ENCODE measurements around the gene HLA-DOA.

HLA-DOA gene

DNA sequence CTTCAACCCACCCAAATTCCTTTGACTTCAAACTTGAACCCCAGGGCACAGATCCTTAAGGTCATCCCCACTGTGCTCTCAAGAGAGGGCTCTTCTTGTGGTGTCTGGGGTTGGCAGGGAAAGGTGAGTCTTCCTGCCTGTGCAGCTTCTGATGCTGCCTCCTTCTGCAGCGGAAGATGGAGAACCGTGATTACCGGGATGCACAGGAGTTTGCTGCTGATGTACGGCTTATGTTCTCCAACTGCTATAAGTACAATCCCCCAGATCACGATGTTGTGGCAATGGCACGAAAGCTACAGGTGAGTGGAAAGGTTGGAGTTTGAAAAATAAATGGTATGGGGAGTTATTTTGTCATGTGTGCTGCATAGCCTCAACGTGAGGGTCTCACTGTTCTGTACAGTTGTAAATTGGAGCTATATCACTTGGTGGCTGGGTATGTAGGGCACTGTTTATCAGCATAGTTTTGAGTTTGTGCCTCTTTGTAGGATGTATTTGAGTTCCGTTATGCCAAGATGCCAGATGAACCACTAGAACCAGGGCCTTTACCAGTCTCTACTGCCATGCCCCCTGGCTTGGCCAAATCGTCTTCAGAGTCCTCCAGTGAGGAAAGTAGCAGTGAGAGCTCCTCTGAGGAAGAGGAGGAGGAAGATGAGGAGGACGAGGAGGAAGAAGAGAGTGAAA is 32.0 kb downstream of the HLA-DOA start:
- DNase-seq = no peak

DNA sequence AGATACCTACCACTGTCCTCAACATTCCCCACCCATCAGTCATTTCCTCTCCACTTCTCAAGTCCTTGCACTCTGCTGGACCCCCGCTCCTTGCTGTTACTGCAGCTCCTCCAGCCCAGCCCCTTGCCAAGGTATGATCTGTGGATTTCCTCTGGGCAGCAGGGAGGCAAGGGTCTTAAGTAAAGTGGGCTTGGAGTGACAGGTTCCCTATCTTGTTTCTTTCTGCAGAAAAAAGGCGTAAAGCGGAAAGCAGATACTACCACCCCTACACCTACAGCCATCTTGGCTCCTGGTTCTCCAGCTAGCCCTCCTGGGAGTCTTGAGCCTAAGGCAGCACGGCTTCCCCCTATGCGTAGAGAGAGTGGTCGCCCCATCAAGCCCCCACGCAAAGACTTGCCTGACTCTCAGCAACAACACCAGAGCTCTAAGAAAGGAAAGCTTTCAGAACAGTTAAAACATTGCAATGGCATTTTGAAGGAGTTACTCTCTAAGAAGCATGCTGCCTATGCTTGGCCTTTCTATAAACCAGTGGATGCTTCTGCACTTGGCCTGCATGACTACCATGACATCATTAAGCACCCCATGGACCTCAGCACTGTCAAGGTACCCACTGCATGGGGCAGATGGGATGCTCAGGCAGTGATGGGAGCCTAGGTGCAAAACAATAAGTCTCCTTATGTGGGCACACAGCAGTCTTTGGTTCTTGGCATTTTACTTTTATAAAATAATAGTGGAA is 32.9 kb downstream of the HLA-DOA start:
- no peak for DNase-seq

DNA sequence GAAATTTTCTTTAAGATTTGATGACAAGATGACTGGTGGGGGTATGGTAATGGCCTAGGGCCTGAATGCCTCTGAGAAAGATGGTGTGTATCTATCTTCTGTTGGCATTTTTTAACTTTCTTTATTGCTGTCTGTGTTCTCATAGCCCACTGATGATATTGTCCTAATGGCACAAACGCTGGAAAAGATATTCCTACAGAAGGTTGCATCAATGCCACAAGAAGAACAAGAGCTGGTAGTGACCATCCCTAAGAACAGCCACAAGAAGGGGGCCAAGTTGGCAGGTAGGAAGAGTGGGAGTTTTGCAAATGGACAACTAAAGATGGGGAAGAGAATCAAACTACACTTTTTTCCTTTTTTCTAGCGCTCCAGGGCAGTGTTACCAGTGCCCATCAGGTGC is 33.5 kb downstream of the HLA-DOA start:
- no peak for DNase-seq

DNA sequence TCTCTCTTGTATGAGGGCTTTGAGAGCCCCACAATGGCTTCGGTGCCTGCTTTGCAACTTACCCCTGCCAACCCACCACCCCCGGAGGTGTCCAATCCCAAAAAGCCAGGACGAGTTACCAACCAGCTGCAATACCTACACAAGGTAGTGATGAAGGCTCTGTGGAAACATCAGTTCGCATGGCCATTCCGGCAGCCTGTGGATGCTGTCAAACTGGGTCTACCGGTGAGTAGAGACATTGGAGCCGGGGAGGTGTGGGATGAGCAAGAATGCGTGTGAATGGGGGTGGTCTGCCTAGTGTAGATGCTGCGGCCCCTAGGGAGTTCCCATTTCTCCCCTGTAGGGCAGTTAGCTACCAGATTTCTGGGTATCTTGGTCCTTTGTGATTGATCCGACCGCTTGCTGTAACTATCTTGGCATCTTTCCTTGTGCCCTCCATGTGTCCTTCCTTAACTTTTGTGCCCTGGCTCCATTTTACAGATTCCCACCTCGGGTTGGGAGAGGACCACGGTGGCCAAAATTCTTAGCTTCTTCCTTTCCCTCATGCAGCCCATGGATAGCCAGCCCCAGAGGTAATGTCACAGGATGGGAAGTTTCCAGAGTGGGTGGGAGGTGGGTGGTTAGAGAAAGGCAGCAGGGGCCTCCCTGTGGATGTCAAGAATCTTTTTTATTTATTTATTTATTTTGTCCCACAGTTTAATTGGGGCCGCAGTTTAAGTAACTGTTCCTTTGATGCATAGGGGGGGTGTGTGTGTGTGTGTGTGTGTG is 34.7 kb downstream of the HLA-DOA start:
- DNase-seq = no peak

DNA sequence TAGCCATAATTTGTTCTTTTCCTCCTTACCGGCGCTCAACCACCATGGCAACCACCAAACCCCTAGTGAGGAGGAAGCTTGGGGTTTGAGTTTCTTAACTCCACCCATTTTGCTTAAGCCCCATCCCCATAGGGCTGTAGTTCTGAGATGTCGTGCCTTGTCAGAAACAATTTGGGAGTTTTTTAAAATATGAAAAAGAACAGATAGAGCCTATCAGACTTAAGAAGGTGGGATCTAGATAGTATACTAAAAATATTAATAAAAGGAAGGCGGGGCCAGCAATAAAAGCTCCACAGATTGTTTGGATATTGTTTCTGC is 35.4 kb downstream of the HLA-DOA start:
- no peak for DNase-seq

DNA sequence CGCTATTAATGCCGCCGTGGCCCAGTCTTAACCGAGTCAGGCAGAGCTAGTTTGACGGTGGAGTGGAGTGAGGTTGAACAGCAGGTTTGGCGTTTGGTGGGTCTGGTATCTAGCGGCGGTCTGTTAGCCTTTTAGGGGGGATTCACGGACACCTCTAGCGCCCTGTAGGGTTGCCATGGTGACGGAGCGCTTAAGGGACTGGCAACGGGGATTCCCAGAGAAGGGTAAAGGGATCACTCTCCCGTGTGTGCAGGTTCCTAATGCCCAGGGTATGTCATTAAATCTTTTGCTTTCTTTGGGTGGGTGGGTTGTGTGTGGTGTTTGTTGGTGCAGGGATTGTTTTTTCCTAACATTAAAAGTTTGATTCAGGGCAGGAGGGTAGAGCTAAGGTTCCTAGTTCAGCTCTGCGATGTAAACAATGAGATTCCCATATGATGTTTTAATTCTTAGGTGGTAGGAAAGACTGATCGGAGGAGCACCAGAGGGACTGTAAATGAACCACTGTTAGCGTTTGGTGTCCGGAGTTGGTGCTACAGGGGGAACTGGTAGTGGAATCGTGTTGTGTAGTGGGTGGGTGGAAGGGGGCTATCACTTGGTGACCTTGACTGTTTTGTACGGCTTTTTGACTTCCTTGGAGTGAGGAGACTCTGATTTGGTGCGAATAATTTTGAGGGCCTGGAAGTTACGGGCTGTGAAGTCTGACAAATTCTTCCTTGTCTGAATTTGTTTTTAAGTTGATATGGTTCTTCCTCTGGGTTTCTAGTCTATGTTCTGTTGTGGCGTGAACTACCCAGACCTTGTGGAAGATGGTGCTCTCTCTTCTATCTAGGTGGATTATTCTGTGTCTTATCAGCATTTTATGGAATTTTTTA is 36.0 kb downstream of the HLA-DOA start:
- peak; percentile 57 for DNase-seq

DNA sequence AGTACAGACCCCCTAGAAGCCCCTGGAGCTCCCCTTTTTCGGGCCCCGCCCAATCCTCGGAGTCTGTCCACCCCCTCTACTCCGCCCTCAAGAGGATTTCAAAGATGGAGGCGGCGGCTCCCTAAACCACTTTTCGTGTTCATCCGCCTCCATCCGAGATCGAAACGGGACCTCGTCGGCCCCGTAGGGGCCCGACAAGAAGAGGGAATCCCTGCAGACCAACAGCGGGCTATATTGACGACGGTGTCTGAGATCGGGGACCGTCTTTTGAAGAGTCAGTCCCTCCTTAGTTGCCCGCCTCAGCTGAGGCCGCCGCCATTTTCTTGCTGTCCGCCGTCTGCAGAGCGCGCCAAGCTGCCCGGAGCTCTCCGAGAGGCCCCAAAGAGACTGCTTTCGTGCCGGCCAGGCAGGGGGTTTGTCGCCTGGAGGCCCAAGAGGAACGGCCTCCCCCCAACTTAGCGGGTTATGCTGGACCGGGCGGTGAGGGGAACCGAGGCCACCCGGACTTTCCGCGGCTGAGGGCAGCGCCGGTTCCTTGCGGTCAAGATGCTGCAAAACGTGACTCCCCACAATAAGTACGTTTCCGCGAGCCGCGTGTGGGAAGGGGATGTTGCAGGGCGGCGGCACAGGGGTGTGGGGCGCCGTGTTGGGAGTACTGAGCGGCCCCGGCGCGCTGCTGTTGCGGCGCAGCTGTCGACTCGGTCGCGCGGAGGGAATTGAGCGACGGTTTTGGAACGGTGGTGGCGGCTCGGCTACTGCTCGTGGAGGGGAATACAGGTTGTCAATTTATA is 36.8 kb downstream of the HLA-DOA start:
- peak; percentile 80 for DNase-seq

DNA sequence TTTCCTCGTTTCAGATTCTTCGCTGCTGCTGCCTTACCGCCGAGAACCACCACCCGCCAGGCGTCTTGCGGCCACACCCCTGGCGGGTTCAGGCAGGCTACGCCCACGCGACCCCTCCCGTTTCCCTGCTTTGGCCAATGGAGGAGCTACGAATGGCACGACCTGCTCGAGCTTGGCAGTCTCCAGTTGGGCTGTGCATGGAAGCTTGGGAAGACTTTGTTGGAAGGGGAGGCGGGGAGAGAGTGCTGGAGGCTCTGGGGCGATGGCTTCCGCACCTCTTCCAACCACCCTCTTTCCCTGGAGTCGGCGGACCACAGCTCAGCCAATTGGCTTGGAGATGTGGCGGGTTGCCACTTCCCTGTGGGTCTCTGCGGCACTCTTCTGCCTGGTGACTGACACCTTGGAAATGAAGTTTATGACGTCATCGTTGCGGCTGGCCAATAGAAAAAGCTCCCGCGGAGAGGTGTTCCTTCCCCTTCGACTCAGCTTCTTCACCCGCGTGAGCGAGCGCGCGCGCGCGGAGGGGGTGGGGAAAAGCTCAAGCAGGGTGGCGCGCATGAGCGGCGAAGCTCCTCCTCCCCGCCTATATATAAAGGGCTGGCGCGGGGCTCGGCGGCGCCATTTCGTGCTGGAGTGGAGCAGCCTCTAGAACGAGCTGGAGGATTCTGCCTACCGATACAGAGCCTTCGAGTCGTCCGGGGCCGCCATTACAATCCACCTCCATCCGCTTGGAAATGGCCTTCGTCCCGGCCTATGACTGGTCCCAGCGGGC is 37.6 kb downstream of the HLA-DOA start:
- peak; percentile 99 for DNase-seq

DNA sequence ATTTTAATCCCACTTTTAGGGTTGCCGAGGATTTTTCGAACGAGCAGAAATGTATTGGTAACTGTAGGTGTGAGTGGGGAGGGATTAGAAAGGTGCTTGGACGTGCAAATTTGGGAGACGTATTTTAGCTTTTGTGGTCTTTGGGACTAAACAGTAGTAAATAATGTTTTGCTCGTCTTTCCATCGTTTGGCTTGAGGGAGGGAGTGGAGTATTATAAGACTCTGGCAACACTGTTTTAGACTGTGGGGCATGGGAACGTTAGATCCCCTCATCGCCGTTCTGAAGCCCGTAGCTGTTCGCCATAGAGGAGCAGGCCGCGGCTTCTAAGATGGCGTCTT is 38.2 kb downstream of the HLA-DOA start:
- no peak for DNase-seq

DNA sequence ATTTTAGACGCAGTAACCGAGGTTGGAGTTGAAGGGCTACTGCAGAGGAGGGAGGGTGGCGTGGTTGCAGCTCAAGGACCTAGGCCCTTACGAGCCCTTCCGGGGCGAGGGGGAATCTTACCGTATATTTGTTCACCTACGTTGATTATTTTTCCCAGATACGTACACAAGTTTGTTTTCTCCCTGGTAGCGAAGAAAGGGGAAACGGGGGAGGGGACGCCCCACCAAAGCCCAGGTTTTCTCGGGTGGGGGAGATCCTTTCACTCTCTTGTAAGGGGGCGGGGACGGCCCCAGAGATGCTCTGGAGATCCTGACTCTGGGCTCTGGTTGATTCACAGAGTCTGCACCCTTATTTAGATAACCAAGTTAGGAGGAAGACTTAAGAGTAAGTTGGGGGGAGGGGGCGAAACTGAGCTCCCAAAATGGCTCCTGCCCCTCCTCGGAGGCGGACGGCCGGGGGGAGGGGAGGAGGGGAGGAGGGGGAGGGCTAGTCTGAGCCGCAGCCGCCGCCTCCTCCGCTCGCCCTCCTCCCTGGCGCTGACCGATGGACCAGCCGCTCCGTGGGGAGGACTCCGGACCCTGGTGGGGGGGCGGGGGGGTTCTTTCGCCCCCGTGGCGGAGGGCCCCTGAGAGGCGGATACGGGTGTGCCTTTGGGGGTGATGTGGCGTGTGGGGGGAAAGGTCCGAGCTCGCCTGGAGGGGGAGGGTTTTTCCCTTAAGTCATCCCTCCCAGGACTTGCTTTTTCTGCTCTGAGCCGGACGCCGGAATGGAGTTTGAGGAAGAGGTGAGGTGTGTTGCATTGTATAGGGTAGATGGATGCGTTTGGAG is 38.8 kb downstream of the HLA-DOA start:
- DNase-seq = peak; percentile 86

DNA sequence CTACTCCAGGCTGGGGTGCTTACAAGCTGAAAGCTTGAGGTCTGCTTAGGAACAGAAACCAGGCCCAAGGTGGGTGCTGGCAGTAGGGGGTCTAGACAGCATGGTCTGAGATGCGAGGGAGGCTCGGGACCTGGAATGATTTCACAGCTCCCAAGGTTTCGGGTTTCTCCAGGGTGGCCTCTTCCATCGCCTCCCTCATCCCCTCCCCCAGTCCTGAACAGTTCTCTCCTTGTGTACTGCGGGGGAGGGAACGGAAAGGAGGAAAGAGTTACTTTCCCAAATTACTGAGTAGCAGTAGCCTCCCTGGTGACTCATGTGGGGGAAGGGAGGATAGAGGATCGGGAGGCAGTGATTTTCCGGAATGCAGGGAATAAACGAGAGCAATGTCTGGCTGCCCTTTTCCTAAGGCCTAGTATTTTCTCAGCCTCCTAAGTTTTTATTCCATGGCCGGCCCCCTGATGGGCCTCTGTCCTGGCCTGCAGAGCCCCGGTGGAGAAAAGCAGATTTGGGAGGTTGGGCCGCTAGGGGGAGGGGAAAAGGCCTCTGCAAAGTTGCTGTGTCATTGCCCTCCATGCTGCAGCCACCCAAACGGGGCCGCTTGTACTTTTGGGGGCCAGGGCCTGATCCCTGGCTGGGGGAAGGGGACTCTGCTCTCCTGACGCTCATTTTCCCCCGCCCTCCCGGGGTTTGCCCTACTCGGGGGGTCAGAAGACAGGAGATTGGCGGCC is 39.5 kb downstream of the HLA-DOA start:
- DNase-seq = peak; percentile 77

DNA sequence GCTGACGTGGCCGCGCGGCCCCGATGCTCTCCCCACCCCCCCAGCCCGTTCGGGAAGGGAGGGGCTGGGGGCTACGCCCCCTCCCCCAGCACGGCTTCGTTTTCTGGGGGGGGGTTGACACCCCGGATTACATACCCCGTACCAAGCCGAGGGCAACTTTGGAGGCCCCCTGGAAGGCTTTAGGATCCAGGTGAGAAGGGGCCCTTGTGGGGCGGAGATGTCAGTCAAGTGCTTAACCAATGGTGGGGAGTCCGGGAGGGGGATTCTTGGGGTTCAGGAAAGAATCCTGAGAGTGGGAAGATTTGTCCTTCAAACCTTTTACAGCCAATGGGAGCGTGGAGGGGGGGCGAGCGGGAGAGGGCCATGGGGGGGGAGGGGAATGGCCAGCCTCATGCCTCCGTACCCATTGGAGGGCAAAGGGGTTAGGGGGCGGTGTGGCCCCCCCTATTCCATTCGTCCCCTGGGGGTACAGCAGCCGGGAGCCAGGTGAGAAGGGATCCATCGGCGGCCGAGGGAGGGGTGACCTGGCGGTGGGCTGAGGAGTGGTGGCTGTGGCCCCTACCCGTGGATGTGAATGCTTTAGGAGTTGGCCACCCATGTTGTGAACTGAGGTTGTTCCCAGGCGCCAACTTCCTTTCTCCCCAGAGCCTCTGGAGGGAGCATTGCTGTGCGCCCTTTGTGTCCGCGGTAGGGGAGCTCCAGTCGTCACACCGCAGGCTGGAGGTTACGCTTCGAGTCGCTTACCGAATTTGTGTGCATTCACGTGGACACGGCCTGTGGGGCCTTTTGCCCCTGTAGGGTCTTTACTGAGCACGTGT is 40.3 kb downstream of the HLA-DOA start:
- DNase-seq = peak; percentile 76

DNA sequence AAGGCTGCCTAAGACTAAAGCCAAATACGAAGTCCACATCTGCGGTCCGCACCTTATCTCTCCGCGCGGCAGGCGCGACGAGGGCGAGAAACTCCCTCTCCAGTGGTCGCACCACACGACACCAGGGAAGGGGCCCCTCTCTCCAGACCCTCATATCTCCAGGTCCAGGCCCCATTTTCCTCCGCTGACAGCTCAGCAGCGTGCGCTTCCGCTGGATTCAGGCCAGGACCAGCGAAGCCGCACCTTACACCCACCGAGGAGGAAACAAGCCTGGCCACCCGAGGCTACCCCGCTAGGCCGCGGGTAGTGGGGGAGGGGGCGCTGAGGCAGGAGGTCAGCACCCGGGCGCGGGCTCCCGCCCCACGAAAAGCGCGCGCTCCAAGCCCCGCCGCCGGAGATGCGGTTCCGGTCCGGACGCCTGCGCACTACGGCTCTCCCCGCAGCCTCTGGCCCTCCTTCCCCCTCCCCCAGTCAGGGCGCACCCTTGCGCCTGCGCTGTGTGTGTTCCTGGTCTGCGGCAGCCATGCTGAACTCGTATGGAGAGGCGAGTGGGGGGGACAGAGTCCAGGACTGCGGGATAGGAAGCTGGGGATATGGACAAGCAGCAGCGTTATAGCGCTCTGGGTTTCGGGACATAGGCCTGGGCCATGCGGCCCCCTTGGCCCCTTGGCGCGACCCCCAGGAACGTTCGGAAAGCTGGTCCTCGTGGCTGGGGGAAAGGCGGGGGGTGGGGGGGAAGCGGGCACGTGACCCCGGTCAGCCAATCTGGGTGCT is 41.1 kb downstream of the HLA-DOA start, which contains the start of gene BRD2:
Gene BRD2 (plus strand): TSS at position 502 of the 774 bp plus-strand sequence. CDS start 4,305 bp downstream, outside the sequence.
- peak; percentile 98 for DNase-seq

DNA sequence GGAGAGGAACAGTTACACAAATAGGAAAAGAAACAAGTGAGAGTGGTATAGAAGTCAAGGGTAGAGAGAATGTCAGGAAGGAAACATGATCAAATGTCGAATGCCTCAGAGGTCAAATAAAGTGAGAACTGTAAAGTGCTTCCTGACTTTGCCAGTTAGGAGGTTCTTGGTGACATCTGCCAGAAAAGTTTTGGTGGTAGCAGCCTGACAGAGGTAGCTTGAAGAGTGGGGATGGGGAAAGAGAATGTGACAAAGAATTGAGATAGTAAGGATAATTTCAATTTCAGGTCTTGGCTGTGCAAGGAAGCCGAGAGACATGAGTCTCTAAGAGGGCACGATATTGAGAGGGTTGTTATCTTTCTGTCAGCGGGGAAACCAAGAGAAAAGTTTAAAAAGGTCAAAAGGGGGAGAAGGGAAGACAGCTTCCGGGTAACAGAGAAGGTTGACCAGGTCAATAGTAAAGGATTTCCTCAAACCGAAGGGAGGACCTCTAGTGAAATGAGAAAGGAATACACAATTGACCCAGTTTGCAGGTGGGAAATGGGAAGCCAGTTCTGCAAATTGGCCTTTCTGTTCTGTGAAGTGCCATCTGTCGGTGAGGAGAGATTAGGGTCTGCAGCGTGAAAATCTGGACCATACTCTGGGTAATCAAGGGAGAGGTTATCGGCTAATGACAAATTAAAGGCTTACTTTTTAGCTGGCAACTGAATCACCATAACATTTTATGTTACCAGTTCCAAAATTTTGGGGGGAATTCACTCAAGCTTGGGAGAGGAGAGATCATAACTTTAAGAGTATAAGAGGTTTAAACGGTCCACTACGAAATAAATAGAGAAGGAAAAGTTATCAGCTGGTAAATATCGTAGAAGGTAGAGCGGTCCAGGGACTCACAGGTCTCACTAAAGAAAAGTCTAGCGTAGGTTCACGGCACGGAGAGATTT is 42.0 kb downstream of the HLA-DOA start:
- DNase-seq = peak; percentile 32

DNA sequence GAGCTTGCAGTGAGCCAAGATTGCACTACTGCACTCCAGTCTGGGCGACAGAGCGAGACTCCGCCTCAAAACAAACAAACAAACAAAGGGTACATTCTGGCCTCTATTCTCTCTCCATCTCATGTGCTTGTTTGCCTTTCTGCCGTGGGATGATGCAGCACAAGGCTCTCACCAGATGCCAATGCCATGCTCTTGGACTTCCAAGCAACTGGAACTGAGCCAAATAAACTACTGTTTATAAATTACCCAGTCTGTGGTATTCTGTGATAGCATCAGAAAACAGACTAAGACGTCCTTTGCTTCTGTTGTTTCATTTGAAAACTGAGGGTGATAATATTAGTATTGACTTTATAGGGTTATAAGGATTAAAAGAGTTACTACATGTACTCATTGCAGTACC is 44.6 kb downstream of the HLA-DOA start:
- no peak for DNase-seq

DNA sequence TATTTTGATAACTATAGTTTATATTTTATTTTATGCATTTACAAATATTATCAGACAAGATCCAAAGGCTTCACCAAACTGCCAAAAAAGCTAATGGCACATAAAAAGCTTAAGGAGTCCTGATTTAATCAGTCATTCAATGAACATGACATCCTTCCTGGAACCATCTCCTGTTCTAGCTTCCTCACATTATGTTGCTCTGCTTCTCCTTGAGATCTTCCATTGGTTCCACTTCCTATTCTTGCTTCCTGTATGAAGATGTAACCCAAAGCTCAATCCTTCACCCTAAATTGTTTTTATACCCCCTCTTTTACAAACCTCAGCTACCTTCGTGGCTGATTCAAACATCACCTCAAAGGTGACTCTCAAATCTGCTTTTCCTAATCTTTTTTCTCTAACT is 45.5 kb downstream of the HLA-DOA start:
- DNase-seq = no peak

All from NK-92 treated with Interleukin-12 subunit alpha and Interleukin-12 subunit beta, amount 100 ng/mL, for 24 hours (cell line).